PC-3 (cell line): ENCODE measurements around the gene SLC39A6. TPM values are rescaled to one million over a fixed set of nuclear protein-coding genes. Genes with fewer than 3 reads are reported as not detected.

ENCODE experiments used
- ATAC-seq: fragments of 200-7000 bp; cut with Tn5 transposase; 2 replicates; pipeline ENCODE4 v1.9.1; 2020; ENCODE audit warnings: mild to moderate bottlenecking, moderate library complexity
- BruUV-seq: library from RNA; stranded (reverse); fragments of 400-500 nt; replicated peaks from 2 replicates; lab custom pipeline; 2021; lab: Mats Ljungman, UMichigan
- CTCF ChIA-PET: fragments of 300-600 bp; sonication (Branson Sonifier 250); formaldehyde crosslinking; loops from one replicate; lab custom pipeline; 2022; ENCODE audit warnings: antibody characterized with exemption; lab: Charles Lee
- POLR2A ChIA-PET: fragments of 300-600 bp; sonication (Branson Sonifier 250); formaldehyde crosslinking; loops from one replicate; lab custom pipeline; 2022; ENCODE audit warnings: antibody characterized with exemption; ENCODE audit not compliant: unreplicated experiment; lab: Charles Lee
- DNase-seq: peaks from one replicate; pipeline ENCODE4 v3.0.0-alpha.2; 2015
- H2AFZ ChIP-seq: fragments of 300-600 bp; sonication (generic); 2 replicates; pipeline ENCODE4 v1.6.0; 2016; ENCODE audit warnings: antibody characterized with exemption, low read length
- H3F3A ChIP-seq: fragments of 300-600 bp; sonication (generic); one replicate; pipeline ENCODE4 v1.6.0; 2017; ENCODE audit warnings: antibody characterized with exemption, low read length, control low read depth, mild to moderate bottlenecking; ENCODE audit not compliant: unreplicated experiment
- H3K27ac ChIP-seq: fragments of 300-600 bp; sonication (generic); 2 replicates; pipeline ENCODE4 v1.5.1; 2016; ENCODE audit warnings: mild to moderate bottlenecking, low read length
- H3K27me3 ChIP-seq: fragments of 300-600 bp; sonication (generic); 2 replicates; pipeline ENCODE4 v1.6.1; 2016; ENCODE audit warnings: low read length, mixed read lengths
- H3K36me3 ChIP-seq: fragments of 300-600 bp; sonication (generic); 2 replicates; pipeline ENCODE4 v1.6.1; 2016; ENCODE audit warnings: low read depth, mixed run types, low read length, mixed read lengths
- H3K4me1 ChIP-seq: fragments of 300-600 bp; sonication (generic); 2 replicates; pipeline ENCODE4 v1.5.1; 2016; ENCODE audit warnings: low read length; ENCODE audit not compliant: insufficient read depth
- H3K4me2 ChIP-seq: fragments of 300-600 bp; sonication (generic); 2 replicates; pipeline ENCODE4 v1.6.0; 2016; ENCODE audit warnings: low read length
- H3K4me3 ChIP-seq: fragments of 300-600 bp; sonication (generic); 2 replicates; pipeline ENCODE4 v1.5.1; 2016; ENCODE audit warnings: mild to moderate bottlenecking, low read length, mixed read lengths
- H3K79me2 ChIP-seq: fragments of 300-600 bp; sonication (generic); 2 replicates; pipeline ENCODE4 v1.6.1; 2017; ENCODE audit warnings: low read length, mixed read lengths
- H3K9ac ChIP-seq: fragments of 300-600 bp; sonication (generic); 2 replicates; pipeline ENCODE4 v1.6.0; 2016; ENCODE audit warnings: mild to moderate bottlenecking, low read length
- H3K9me2 ChIP-seq: fragments of 300-600 bp; sonication (generic); replicated peaks from 2 replicates; pipeline ENCODE4 v1.6.1; 2016; ENCODE audit warnings: mixed run types, low read length, mixed read lengths
- H3K9me3 ChIP-seq: fragments of 300-600 bp; sonication (generic); 2 replicates; pipeline ENCODE4 v1.6.1; 2016; ENCODE audit warnings: low read length, mixed read lengths
- H4K20me1 ChIP-seq: fragments of 300-600 bp; sonication (generic); 2 replicates; pipeline ENCODE4 v1.6.1; 2016; ENCODE audit warnings: low read length, mixed read lengths
- EZH2 ChIP-seq: fragments of 300-600 bp; sonication (generic); IDR thresholded peaks from one replicate; pipeline ENCODE4 v1.6.1; 2017; ENCODE audit warnings: antibody characterized with exemption, mild to moderate bottlenecking, low read length; ENCODE audit not compliant: unreplicated experiment
- EZH2phosphoT487 ChIP-seq: fragments of 300-600 bp; sonication (generic); IDR thresholded peaks from 2 replicates; pipeline ENCODE4 v1.6.1; 2018; ENCODE audit warnings: mild to moderate bottlenecking, antibody characterized with exemption, low read length, borderline replicate concordance
- intact Hi-C: fragments of 100-400 bp; cut with micrococcal nuclease; formaldehyde crosslinking; loops from 2 replicates; pipeline ENCODE4 v1.9.0; 2023
- total RNA-seq: library from RNA; depleted of rRNA; stranded (reverse); fragments of >200 nt; gene quantifications from 2 replicates; pipeline ENCODE4 v1.2.3, GENCODE V29; 2014
- TF ChIP-seq, protein P1 (sequence below): fragments of 300-600 bp; sonication (generic); conservative IDR thresholded peaks from 2 replicates; pipeline ENCODE4 v1.5.1; 2017; ENCODE audit warnings: antibody characterized with exemption, low read depth, mild to moderate bottlenecking, low read length

The SLC39A6 gene
- total RNA-seq, 1 experiment from 2014 or later, result 25.5 TPM

DNA sequence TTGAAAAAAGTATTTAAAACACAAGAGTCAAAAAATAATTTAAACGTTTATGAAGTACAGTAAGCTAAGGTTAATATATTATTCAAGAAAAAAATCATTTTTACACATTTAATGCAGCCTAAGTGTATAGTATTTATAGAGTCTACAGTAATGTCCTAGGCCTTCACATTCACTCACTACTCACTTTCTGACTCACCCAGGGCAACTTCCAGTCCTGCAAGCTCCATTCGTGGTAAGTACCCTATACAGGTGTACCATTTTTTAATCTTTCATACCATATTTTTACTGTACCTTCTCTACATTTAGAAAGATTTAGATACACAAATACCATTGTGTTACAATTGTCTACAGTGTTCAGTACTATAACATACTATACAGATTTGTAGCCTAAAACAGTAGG lies 40.9 kb downstream of the SLC39A6 start:
- no peak overlapping the region for H2AFZ ChIP-seq
- H3K27ac ChIP-seq, result no peak overlapping the region
- POLR2A ChIA-PET, result no interaction called here
- CTCF ChIA-PET, result no interaction called here
- DNase-seq (no peak), ATAC-seq (no peak)
- H3K4me2 ChIP-seq, result no peak overlapping the region
- no peaks in the 10 kb centered on the region for H3K9me2 ChIP-seq
- H3F3A ChIP-seq, result no peaks in the 10 kb centered on the region
- TF ChIP-seq EZH2phosphoT487 (no peak), EZH2 (no peak)
- TF ChIP-seq, protein P1, sequence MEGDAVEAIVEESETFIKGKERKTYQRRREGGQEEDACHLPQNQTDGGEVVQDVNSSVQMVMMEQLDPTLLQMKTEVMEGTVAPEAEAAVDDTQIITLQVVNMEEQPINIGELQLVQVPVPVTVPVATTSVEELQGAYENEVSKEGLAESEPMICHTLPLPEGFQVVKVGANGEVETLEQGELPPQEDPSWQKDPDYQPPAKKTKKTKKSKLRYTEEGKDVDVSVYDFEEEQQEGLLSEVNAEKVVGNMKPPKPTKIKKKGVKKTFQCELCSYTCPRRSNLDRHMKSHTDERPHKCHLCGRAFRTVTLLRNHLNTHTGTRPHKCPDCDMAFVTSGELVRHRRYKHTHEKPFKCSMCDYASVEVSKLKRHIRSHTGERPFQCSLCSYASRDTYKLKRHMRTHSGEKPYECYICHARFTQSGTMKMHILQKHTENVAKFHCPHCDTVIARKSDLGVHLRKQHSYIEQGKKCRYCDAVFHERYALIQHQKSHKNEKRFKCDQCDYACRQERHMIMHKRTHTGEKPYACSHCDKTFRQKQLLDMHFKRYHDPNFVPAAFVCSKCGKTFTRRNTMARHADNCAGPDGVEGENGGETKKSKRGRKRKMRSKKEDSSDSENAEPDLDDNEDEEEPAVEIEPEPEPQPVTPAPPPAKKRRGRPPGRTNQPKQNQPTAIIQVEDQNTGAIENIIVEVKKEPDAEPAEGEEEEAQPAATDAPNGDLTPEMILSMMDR, result no peak
- no peaks in the 10 kb centered on the region for H3K4me1 ChIP-seq
- BruUV-seq, result no TSS peak
- no peak overlapping the region for H3K9ac ChIP-seq
- no peak overlapping the region for H3K4me3 ChIP-seq
- no peaks in the 10 kb centered on the region for H3K36me3 ChIP-seq
- intact Hi-C loops, result loop anchor here (2.0 kb wide), 1 partner anchor 191 kb away; no protein-coding TSS in a partner anchor
- no peaks in the 10 kb centered on the region for H4K20me1 ChIP-seq
- no peaks in the 10 kb centered on the region for H3K79me2 ChIP-seq
- no peaks in the 10 kb centered on the region for H3K27me3 ChIP-seq
- H3K9me3 ChIP-seq, result no peaks in the 10 kb centered on the region

DNA sequence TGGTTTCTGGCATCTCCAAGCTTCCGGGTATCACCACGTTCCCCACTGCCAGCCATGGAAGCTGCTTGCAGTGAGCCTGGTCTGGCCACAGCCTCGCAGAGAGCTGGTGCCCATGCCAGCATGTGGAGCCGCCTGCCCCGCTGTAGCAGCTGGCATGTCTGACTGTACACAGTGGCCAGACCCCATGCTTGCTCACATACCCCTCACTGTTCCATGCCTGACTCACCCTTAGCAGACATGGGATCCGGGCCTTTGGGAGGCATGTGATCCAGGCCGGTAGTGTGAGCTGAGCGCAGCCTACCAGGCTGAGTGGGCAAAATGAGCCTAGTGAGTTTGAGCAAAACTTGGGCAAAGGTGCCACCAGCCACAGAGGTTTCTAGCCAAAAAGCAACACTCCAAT lies 43.0 kb downstream of the SLC39A6 start:
- Histone ChIP-seq H3K9me3 (no peaks in the 10 kb centered on the region), H3K4me1 (no peaks in the 10 kb centered on the region), H3K79me2 (no peaks in the 10 kb centered on the region), H3K4me3 (no peak overlapping the region), H3K9me2 (no peaks in the 10 kb centered on the region), H2AFZ (no peak overlapping the region), H3F3A (no peaks in the 10 kb centered on the region), H3K36me3 (no peaks in the 10 kb centered on the region), H4K20me1 (no peaks in the 10 kb centered on the region), H3K4me2 (no peak overlapping the region), H3K27ac (no peak overlapping the region), H3K27me3 (no peaks in the 10 kb centered on the region), H3K9ac (no peak overlapping the region)
- ChIA-PET CTCF (no interaction called here), POLR2A (no interaction called here)
- no TSS peak for BruUV-seq
- ATAC-seq, result no peak
- intact Hi-C loops, result no loop called here
- no peak for DNase-seq
- TF ChIP-seq EZH2 (no peak), EZH2phosphoT487 (no peak)
- TF ChIP-seq, protein P1, result no peak

DNA sequence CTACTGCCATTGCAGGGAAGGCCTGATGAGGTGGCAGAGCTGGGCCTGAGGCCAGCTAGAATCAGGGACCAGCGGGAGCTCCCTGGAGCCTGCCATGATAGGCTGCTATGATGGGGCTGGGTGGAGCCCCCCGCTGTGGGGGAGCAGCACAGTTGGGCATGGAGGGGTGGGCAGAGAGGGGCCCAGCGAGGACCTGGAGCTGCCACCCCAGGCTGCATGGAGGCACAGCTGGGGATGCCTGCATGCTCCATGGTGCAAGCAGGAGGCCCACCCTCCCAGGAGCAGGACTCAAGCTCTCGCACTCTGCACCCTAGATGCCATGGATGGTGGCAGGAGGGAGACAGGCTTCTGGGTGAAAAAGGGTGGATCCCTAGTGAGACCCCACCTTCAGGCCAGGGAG lies 43.9 kb downstream of the SLC39A6 start:
- ChIA-PET POLR2A (no interaction called here), CTCF (no interaction called here)
- intact Hi-C loops, result no loop called here
- Histone ChIP-seq H3K4me1 (no peaks in the 10 kb centered on the region), H3K27me3 (no peaks in the 10 kb centered on the region), H3K36me3 (no peaks in the 10 kb centered on the region), H3K9me2 (no peaks in the 10 kb centered on the region), H3K4me2 (no peak overlapping the region), H2AFZ (no peak overlapping the region), H3K79me2 (no peaks in the 10 kb centered on the region), H3F3A (no peaks in the 10 kb centered on the region), H3K4me3 (no peak overlapping the region), H3K9ac (no peak overlapping the region), H3K27ac (no peak overlapping the region), H3K9me3 (no peaks in the 10 kb centered on the region), H4K20me1 (no peaks in the 10 kb centered on the region)
- DNase-seq (no peak), ATAC-seq (no peak)
- no peak for TF ChIP-seq EZH2phosphoT487
- TF ChIP-seq EZH2, result no peak
- TF ChIP-seq, protein P1, result no peak
- BruUV-seq, result no TSS peak
